H1 (cell line): ENCODE results near the gene CCDC117. TPM values are rescaled to one million over a fixed set of nuclear protein-coding genes. Genes with fewer than 3 reads are reported as not detected.

Experiments used
- GABPA ChIP-seq: IDR thresholded peaks from 2 replicates; pipeline ENCODE4 v1.6.1; 2011; ENCODE audit warnings: mild to moderate bottlenecking, low read length, moderate library complexity, borderline replicate concordance; ENCODE audit not compliant: insufficient read depth
- RAD21 ChIP-seq, 2 experiments: IDR thresholded peaks in 1 of 2; conservative IDR thresholded peaks in 1 of 2; 2 replicates each; pipeline ENCODE4 v1.6.1; 2011; ENCODE audit warnings: low read depth in 2 of 2, low read length in 2 of 2, improper control_type of control experiment in 1 of 2, inconsistent platforms in 1 of 2, mild to moderate bottlenecking in 1 of 2, moderate library complexity in 1 of 2
- SP1 ChIP-seq: IDR thresholded peaks from 2 replicates; pipeline ENCODE4 v1.6.1; 2011; ENCODE audit warnings: low read depth, low read length
- SUZ12 ChIP-seq: fragments of 200-600 bp; sonication (generic); IDR thresholded peaks from 2 replicates; pipeline ENCODE4 v1.6.1; 2012; ENCODE audit warnings: mild to moderate bottlenecking, inconsistent platforms, low read length, moderate library complexity, mixed read lengths
- YY1 ChIP-seq: IDR thresholded peaks from 2 replicates; pipeline ENCODE4 v1.6.1; 2011; ENCODE audit warnings: low read depth, mild to moderate bottlenecking, low read length
- polyA plus RNA-seq, 7 experiments: library from polyadenylated mRNA; depleted of rRNA in 3 of 7; stranded (reverse) in 5 of 7; unstranded in 2 of 7; fragments of >200 nt in 5 of 7; fragments of 200-250 nt in 2 of 7; gene quantifications; 1 replicate in 5 of 7; 2 replicates in 1 of 7; 4 replicates in 1 of 7; pipeline versions ENCODE4 v1.2.1 to v1.2.3, GENCODE V29; 2011 to 2013; ENCODE audit warnings: missing spikeins in 2 of 7, mixed read lengths in 2 of 7
- total RNA-seq: library from RNA; stranded (reverse); fragmentation: NEBNext Ultra II Directional; extraction: Animal tissue kit (Norgen Biotek cat#: 25700); gene quantifications from 2 replicates; pipeline ENCODE4 v1.2.1, GENCODE V29; 2021

The CCDC117 gene
- total and polyA plus RNA-seq, 2 of the 8 experiments (the other 6 are each of a cell fraction or from before 2014, with no cell fraction given): 9.1 to 43.1 TPM

GRCh38 chr22:28813772-28814518 is 41.5 kb downstream of the CCDC117 start (continued):
- TF ChIP-seq SUZ12 (no peak), SP1 (no peak), YY1 (no peak), RAD21 (IDR thresholded peaks at IDR 0.05 in 1 of 2, conservative IDR thresholded peaks at IDR 0.05 in 1 of 2; ENCODE audit: low read depth in 2 of 2, low read length in 2 of 2) (no peak), GABPA (no peak)
